GM12878 (cell line): ENCODE data around the gene RAP2C. TPM values are rescaled to one million over a fixed set of nuclear protein-coding genes. Genes with fewer than 3 reads are reported as not detected.
A peak's percentile ranks its signal among the peaks of the same experiment; 100 is the strongest.

Experiments
- ATAC-seq: fragments of 200-7000 bp; cut with Tn5 transposase; 3 replicates; pipeline ENCODE4 v1.9.1; 2020; ENCODE audit warnings: mild to moderate bottlenecking, moderate library complexity
- BruUV-seq: library from RNA; stranded (reverse); fragments of 400-500 nt; replicated peaks from 2 replicates; lab custom pipeline; 2021; lab: Mats Ljungman, UMichigan
- CTCF ChIA-PET: fragments of 300-600 bp; sonication (Branson Sonifier 250); formaldehyde crosslinking; extraction: SDS; loops from one replicate; lab custom pipeline; 2021; ENCODE audit warnings: inconsistent platforms; lab: Yijun Ruan, JAX
- POLR2A ChIA-PET: fragments of 350-600 bp; formaldehyde crosslinking; extraction: SDS; loops from one replicate; lab custom pipeline; 2021; ENCODE audit warnings: inconsistent platforms; lab: Charles Lee
- RAD21 ChIA-PET: fragments of 300-600 bp; sonication (Branson Sonifier 250); formaldehyde crosslinking; loops from one replicate; lab custom pipeline; 2023; ENCODE audit warnings: antibody characterized with exemption; ENCODE audit not compliant: unreplicated experiment; lab: Charles Lee
- SMC1A ChIA-PET: fragments of 300-600 bp; sonication (Branson Sonifier 250); formaldehyde crosslinking; loops from one replicate; lab custom pipeline; 2023; ENCODE audit not compliant: unreplicated experiment, uncharacterized antibody; lab: Charles Lee
- DNase-seq: peaks from one replicate; pipeline ENCODE4 v3.0.0-alpha.2; 2011; ENCODE audit warnings: low read depth, low spot score
- FAIRE-seq: peaks from 3 replicates; lab custom pipeline; 2011; peaks lifted over from hg19 to GRCh38; lab: Jason Lieb, UNC
- H2AFZ ChIP-seq: 2 replicates; pipeline ENCODE4 v1.6.0; 2011; ENCODE audit warnings: low read depth, low read length, control low read depth; ENCODE audit not compliant: control insufficient read depth
- H3K27ac ChIP-seq: 2 replicates; pipeline ENCODE4 v1.5.1; 2011; ENCODE audit warnings: control low read depth; ENCODE audit not compliant: control insufficient read depth, insufficient read depth
- H3K27me3 ChIP-seq, 2 experiments: replicated peaks in 1 of 2; 2 replicates each; pipeline versions ENCODE4 v1.6.0 to v1.6.1; 2011; ENCODE audit warnings: low read length in 1 of 2; ENCODE audit not compliant: control insufficient read depth in 2 of 2, insufficient read depth in 2 of 2
- H3K36me3 ChIP-seq, 2 experiments: 2 replicates each; pipeline ENCODE4 v1.5.1; 2011; ENCODE audit warnings: low read length in 1 of 2; ENCODE audit not compliant: control insufficient read depth in 2 of 2, insufficient read depth in 2 of 2
- H3K4me1 ChIP-seq: 2 replicates; pipeline ENCODE4 v1.6.1; 2011; ENCODE audit warnings: mild to moderate bottlenecking, low read length, moderate library complexity, mixed read lengths; ENCODE audit not compliant: control insufficient read depth, insufficient read depth
- H3K4me2 ChIP-seq: 2 replicates; pipeline ENCODE4 v1.6.0; 2011; ENCODE audit warnings: control low read depth; ENCODE audit not compliant: control insufficient read depth, insufficient read depth
- H3K4me3 ChIP-seq: fragments of 200-600 bp; sonication (generic); 2 replicates; pipeline ENCODE4 v1.5.1; 2016
- H3K79me2 ChIP-seq: 2 replicates; pipeline ENCODE4 v1.6.0; 2011; ENCODE audit warnings: low read length; ENCODE audit not compliant: control insufficient read depth, insufficient read depth
- H3K9ac ChIP-seq: 2 replicates; pipeline ENCODE4 v1.8.0; 2011; ENCODE audit warnings: low read length, control low read depth, mixed read lengths; ENCODE audit not compliant: control insufficient read depth, insufficient read depth
- H3K9me3 ChIP-seq: replicated peaks from 3 replicates; pipeline ENCODE4 v1.5.1; 2011; ENCODE audit warnings: mild to moderate bottlenecking, low read length; ENCODE audit not compliant: control insufficient read depth, insufficient read depth
- H4K20me1 ChIP-seq: 2 replicates; pipeline ENCODE4 v1.6.0; 2011; ENCODE audit not compliant: control insufficient read depth, insufficient read depth
- BCL11A ChIP-seq: IDR thresholded peaks from 2 replicates; pipeline ENCODE4 v1.6.1; 2011; ENCODE audit warnings: low read depth, low read length
- CHD4 ChIP-seq: fragments of 200-600 bp; sonication (generic); IDR thresholded peaks from 2 replicates; pipeline ENCODE4 v1.6.1; 2016; ENCODE audit warnings: mild to moderate bottlenecking
- IRF4 ChIP-seq: IDR thresholded peaks from 2 replicates; pipeline ENCODE4 v1.6.1; 2011; ENCODE audit warnings: low read depth, low read length
- JUNB ChIP-seq: IDR thresholded peaks from 2 replicates; pipeline ENCODE4 v1.6.1; 2016; ENCODE audit warnings: antibody characterized with exemption, mild to moderate bottlenecking
- NFIC ChIP-seq: IDR thresholded peaks from 2 replicates; pipeline ENCODE4 v1.6.1; 2012; ENCODE audit warnings: low read depth, mild to moderate bottlenecking, inconsistent platforms, low read length, moderate library complexity
- RUNX3 ChIP-seq: IDR thresholded peaks from 2 replicates; pipeline ENCODE4 v1.6.1; 2012; ENCODE audit warnings: low read length, inconsistent platforms
- WGBS: methylation state at CpG from one replicate; pipeline ENCODE4 v1.1.6; 2016; ENCODE audit warnings: low lambda C conversion rate; ENCODE audit not compliant: insufficient replicate concordance, insufficient coverage; ENCODE audit errors: missing lambda C conversion rate; 5-methylcytosine and 5-hydroxymethylcytosine counted together
- in situ Hi-C: fragments of 300-500 bp; cut with MboI; formaldehyde crosslinking; loops from 9 replicates; pipeline ENCODE4 v1.14.3; 2018; ENCODE audit warnings: mixed read lengths
- intact Hi-C: fragments of 100-400 bp; cut with micrococcal nuclease; formaldehyde crosslinking; loops from one replicate; pipeline ENCODE4 v1.14.2; 2022; ENCODE audit not compliant: unreplicated experiment
- polyA plus RNA-seq, 11 experiments: library from polyadenylated mRNA; depleted of rRNA in 4 of 11; unstranded in 6 of 11; stranded (reverse) in 5 of 11; fragments of >200 nt; fragmentation: Nextera tagmentation in 4 of 11; fragmentation: Illumina TruSeq in 1 of 11; extraction: Ambion mirVana in 4 of 11; extraction: Trizol in 1 of 11; gene quantifications; 1 replicate in 1 of 11; 2 replicates in 10 of 11; pipeline versions ENCODE4 v1.2.1 to v1.2.3, GENCODE V29; 2011 to 2016; ENCODE audit warnings: inconsistent platforms in 2 of 11, missing spikeins in 2 of 11, low read depth in 1 of 11
- total RNA-seq, 4 experiments: library from RNA; depleted of rRNA in 3 of 4; stranded (reverse); fragments of >200 nt in 3 of 4; fragmentation: Illumina TruSeq in 1 of 4; extraction: Trizol in 1 of 4; gene quantifications; 2 replicates each; pipeline versions ENCODE4 v1.2.1 to v1.2.3, GENCODE V29; 2013 to 2021
- TF ChIP-seq, protein P1 (sequence below): fragments of 450-650 bp; IDR thresholded peaks from 2 replicates; pipeline ENCODE4 v1.6.1; 2016; ENCODE audit warnings: mild to moderate bottlenecking
- TF ChIP-seq, protein P2 (sequence below): IDR thresholded peaks from 2 replicates; pipeline ENCODE4 v1.6.1; 2012; ENCODE audit warnings: low read length, inconsistent platforms
- TF ChIP-seq, protein P3 (sequence below): fragments of 450-650 bp; IDR thresholded peaks from 2 replicates; pipeline ENCODE4 v1.6.1; 2014; ENCODE audit warnings: mild to moderate bottlenecking

Gene RAP2C
- total and polyA plus RNA-seq, 10 of the 15 experiments (the other 5 are each of a cell fraction or from before 2014, with no cell fraction given) = 17.1 to 32.1 (median 25.4) TPM

GRCh38 chrX:132216283-132216682 is 3.0 kb downstream of the RAP2C start:
- Histone ChIP-seq H4K20me1 (no peaks in the 10 kb centered on the region), H3K4me2 (no peak overlapping the region), H3K9ac (peak overlapping the region; percentile 40; the same call in 1 of the 2 replicates), H3K36me3 (peaks cover 0 to 4% of the 10 kb centered on the region in 2 experiments; a peak in 1 of 4 replicates), H3K4me1 (no peaks in the 10 kb centered on the region), H3K27me3 (no peaks in the 10 kb centered on the region), H3K79me2 (peaks cover 35% of the 10 kb centered on the region), H3K9me3 (no peaks in the 10 kb centered on the region), H2AFZ (no peak overlapping the region), H3K4me3 (peak overlapping the region; percentile 61), H3K27ac (0 out of 2 replicates have a peak overlapping the region, but pooled peaks have one; percentile 22)
- intact Hi-C loops = loop anchor here (2.0 to 5.0 kb wide), 2 partner anchors 193 to 271 kb away; partner anchors contain the start of genes MBNL3 and STK26
- ChIA-PET CTCF (interaction anchor here (1.0 kb wide), 1 partner anchor 389 kb away, joined by 4 read pairs; no protein-coding TSS in a partner anchor), POLR2A (no interaction called here), RAD21 (interaction anchor here (1.2 kb wide), 1 partner anchor 124 kb away, joined by 7 read pairs; no protein-coding TSS in a partner anchor), SMC1A (interaction anchor here (1.0 to 1.4 kb wide), 5 partner anchors 8 to 190 kb away, joined by 3 to 5 read pairs (median 3); no protein-coding TSS in a partner anchor)
- WGBS = 16% methylated on average over 7 of the region's 8 CpGs
- in situ Hi-C loops = loop anchor here (5.0 kb wide), 2 partner anchors 184 to 384 kb away; no protein-coding TSS in a partner anchor
- TF ChIP-seq, protein P1, sequence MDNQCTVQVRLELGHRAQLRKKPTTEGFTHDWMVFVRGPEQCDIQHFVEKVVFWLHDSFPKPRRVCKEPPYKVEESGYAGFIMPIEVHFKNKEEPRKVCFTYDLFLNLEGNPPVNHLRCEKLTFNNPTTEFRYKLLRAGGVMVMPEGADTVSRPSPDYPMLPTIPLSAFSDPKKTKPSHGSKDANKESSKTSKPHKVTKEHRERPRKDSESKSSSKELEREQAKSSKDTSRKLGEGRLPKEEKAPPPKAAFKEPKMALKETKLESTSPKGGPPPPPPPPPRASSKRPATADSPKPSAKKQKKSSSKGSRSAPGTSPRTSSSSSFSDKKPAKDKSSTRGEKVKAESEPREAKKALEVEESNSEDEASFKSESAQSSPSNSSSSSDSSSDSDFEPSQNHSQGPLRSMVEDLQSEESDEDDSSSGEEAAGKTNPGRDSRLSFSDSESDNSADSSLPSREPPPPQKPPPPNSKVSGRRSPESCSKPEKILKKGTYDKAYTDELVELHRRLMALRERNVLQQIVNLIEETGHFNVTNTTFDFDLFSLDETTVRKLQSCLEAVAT = no peak
- no peak for TF ChIP-seq RUNX3
- no peak for FAIRE-seq
- no peak for DNase-seq
- no TSS peak for BruUV-seq
- ATAC-seq = no peak

- H3K4me2 ChIP-seq = peak overlapping the region; percentile 3; the same call in 1 of the 2 replicates
- TF ChIP-seq, protein P2, sequence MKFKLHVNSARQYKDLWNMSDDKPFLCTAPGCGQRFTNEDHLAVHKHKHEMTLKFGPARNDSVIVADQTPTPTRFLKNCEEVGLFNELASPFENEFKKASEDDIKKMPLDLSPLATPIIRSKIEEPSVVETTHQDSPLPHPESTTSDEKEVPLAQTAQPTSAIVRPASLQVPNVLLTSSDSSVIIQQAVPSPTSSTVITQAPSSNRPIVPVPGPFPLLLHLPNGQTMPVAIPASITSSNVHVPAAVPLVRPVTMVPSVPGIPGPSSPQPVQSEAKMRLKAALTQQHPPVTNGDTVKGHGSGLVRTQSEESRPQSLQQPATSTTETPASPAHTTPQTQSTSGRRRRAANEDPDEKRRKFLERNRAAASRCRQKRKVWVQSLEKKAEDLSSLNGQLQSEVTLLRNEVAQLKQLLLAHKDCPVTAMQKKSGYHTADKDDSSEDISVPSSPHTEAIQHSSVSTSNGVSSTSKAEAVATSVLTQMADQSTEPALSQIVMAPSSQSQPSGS = 0 out of 2 replicates have a peak, but pooled peaks have one; percentile 29
- TF ChIP-seq CHD4 = no peak
- TF ChIP-seq JUNB = peak; percentile 87
- TF ChIP-seq, protein P3, sequence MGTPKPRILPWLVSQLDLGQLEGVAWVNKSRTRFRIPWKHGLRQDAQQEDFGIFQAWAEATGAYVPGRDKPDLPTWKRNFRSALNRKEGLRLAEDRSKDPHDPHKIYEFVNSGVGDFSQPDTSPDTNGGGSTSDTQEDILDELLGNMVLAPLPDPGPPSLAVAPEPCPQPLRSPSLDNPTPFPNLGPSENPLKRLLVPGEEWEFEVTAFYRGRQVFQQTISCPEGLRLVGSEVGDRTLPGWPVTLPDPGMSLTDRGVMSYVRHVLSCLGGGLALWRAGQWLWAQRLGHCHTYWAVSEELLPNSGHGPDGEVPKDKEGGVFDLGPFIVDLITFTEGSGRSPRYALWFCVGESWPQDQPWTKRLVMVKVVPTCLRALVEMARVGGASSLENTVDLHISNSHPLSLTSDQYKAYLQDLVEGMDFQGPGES = no peak
- 0 out of 2 replicates have a peak, but pooled peaks have one; percentile 10 for TF ChIP-seq BCL11A
- peak; percentile 16; the same call in 1 of the 2 replicates for TF ChIP-seq RUNX3
- TF ChIP-seq NFIC = peak; percentile 54; the same call in 1 of the 2 replicates
- TF ChIP-seq IRF4 = 0 out of 2 replicates have a peak, but pooled peaks have one; percentile 49
- no peaks in the 10 kb centered on the region for H4K20me1 ChIP-seq
- POLR2A ChIA-PET = interaction anchor here (0.5 to 0.9 kb wide), 2 partner anchors 41 to 1191 kb away, joined by 3 to 4 read pairs; no protein-coding TSS in a partner anchor
- in situ Hi-C loops (no loop called here), intact Hi-C loops (no loop called here)
- H3K4me1 ChIP-seq = no peaks in the 10 kb centered on the region
- DNase-seq (no peak), ATAC-seq (no peak), FAIRE-seq (no peak)
- 0% methylated on average over 2 of the region's 2 CpGs for WGBS
- H3K9me3 ChIP-seq = no peaks in the 10 kb centered on the region
- H3K36me3 ChIP-seq = peaks cover 0 to 4% of the 10 kb centered on the region in 2 experiments; a peak in 1 of 4 replicates
- H3K79me2 ChIP-seq = peaks cover 36% of the 10 kb centered on the region
- RAD21 ChIA-PET = interaction anchor here (1.0 kb wide), 1 partner anchor 386 kb away, joined by 3 read pairs; no protein-coding TSS in a partner anchor
- H2AFZ ChIP-seq = no peak overlapping the region
- H3K9ac ChIP-seq = no peak overlapping the region
- H3K27ac ChIP-seq = no peak overlapping the region
- SMC1A ChIA-PET = interaction anchor here (0.8 kb wide), 1 partner anchor 41 kb away, joined by 4 read pairs; no protein-coding TSS in a partner anchor
- CTCF ChIA-PET = no interaction called here
- H3K27me3 ChIP-seq = no peaks in the 10 kb centered on the region
- peak overlapping the region; percentile 52 for H3K4me3 ChIP-seq
- no TSS peak for BruUV-seq
Measured at GRCh38 chrX:132214518-132214917, 4.7 kb downstream of the RAP2C start.
